Skin of body (tissue), 2 donors: Measurements from ENCODE around the gene P2RY12. TPM values are rescaled to one million over a fixed set of nuclear protein-coding genes. Genes with fewer than 3 reads are reported as not detected.

Experiments
- DNase-seq: peaks from one replicate; lab custom pipeline; 2025; lab: John Stamatoyannopoulos, UW
- total RNA-seq: library from RNA; depleted of rRNA; stranded (reverse); fragments of >200 nt; gene quantifications from one replicate; pipeline ENCODE4 v1.2.3, GENCODE V29; 2014

Gene P2RY12
- total RNA-seq, 1 donor from 2014 or later, result 1.7 TPM

DNA sequence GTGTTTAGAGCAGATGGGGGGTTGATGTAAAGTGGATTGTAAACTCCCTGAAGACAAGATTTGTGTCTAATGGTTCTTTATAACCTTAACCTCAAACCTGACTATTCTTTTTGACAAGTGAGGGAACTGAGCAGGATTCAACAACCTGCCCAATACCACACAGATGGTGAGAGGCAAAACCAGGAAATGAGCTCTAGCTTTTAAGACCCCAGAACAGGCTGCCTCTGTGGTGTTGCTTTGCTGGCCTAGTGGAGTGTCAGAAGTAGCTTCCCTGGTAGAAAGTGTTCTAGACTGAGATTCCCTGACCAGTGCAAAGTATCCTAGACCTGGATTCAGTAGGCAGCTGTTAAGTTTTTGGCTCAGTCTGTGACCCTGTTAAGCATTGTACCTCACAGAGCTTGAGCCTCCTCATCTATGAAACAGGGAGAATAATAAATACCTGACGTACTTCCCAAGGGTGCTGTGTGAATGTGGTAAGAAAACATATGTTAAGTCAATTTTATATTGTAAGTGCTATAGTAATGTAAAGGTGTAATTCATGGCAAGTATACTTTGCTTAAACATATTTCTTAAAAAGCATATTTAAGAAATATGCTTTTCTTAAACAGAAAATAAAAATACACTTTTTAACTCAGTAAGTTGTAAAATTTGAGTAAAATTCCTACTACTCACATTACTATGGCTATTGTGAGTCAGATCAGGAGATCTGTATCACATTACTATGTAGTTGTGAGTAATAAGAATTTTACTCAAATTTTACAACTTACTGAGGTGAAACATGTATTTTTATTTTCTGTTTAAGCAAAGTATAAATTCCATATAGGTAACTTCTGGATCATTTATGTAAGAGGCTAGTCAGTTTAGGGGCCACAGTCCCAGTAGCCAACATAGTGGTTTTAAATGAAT lies 76.7 kb downstream of the P2RY12 start:
- no peak for DNase-seq

GRCh38 chr3:151307131-151307530 lies 77.4 kb downstream of the P2RY12 start:
- DNase-seq, result no peak

DNA sequence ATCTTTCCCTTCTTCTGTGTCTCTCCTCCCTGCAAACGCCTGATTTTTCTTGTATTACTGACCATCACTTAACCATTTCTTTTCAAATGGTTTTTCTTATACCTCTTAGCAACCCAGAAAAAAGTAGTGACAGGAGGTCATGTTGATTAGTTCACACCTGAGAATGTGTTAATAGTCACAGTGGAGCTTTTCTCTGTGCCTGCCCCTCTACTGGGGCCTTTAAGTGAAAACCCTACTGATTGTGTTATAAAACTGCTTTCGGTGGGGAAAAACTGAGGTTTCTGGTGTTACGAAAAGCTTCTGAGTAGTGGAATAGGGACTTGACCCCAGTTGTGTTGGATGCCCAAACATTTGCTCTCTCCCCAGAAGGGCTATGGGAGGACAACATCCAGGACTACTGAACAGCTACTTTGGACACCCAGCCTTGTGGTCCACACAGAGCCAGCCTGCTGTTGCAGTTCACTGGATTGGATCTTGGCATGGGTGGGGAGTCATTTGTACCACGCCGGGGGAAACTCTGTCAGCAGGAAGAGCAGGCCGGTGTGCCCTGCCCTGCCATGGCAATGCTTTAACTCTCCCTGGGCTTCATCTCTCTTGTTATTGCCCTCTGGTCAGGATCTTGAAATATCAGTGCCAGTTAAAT lies 78.3 kb downstream of the P2RY12 start:
- DNase-seq, result no peak

- no peak for DNase-seq
These were observed 78.8 kb downstream of the P2RY12 start for GRCh38 chr3:151305775-151306151.

GRCh38 chr3:151305060-151305774 lies 79.3 kb downstream of the P2RY12 start:
- DNase-seq, result peak; percentile 26

- DNase-seq, result no peak
These were observed 80.8 kb downstream of the P2RY12 start for GRCh38 chr3:151303751-151304150.

GRCh38 chr3:151301787-151302186 lies 82.8 kb downstream of the P2RY12 start:
- no peak for DNase-seq

GRCh38 chr3:151300539-151300938 lies 84.0 kb downstream of the P2RY12 start:
- DNase-seq, result no peak

DNA sequence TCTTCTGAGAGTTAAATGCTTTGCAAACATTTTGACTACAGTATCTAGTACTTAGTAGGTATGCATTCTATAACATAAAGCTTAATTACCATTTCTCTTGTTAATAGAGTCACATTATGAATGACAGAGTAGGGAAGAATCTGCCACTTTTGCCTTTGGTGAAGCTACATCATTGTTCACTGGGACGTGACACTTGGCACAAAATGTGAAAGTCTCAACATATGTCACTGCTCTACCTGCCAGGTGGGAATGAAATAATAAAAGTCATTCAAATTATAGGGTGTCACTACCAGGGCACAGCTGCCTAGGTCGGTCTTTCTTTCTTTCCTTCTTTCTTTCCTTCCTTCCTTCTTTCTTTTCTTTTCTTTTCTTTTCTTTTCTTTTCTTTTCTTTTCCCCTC lies 85.5 kb downstream of the P2RY12 start:
- no peak for DNase-seq

GRCh38 chr3:151297429-151297828 lies 87.1 kb downstream of the P2RY12 start:
- DNase-seq, result no peak

- DNase-seq, result no peak
These were observed 88.3 kb downstream of the P2RY12 start for GRCh38 chr3:151296226-151296625.

- DNase-seq, result no peak
These were observed 91.4 kb downstream of the P2RY12 start for GRCh38 chr3:151293127-151293526.

GRCh38 chr3:151290673-151291072 lies 93.9 kb downstream of the P2RY12 start:
- DNase-seq, result no peak

GRCh38 chr3:151289445-151289844 lies 95.1 kb downstream of the P2RY12 start:
- no peak for DNase-seq

Other genes starting within 250 kb of the P2RY12 start
- 0.39 TPM for gene GPR171, start 181.5 kb downstream of the P2RY12 start, total RNA-seq
- 3.3 TPM for gene P2RY14, start 106.2 kb downstream of the P2RY12 start, total RNA-seq
- gene GPR87, start 67.9 kb downstream of the P2RY12 start, total RNA-seq, result 13.3 TPM
- gene P2RY13, start 55.2 kb downstream of the P2RY12 start, total RNA-seq, result 3.0 TPM
- gene IGSF10, start 76.3 kb upstream of the P2RY12 start, total RNA-seq, result 61.5 TPM